ELF-1 (cell line): ENCODE measurements around the gene STAMBPL1.
A peak's percentile ranks its signal among the peaks of the same experiment; 100 is the strongest.
"Not testable (repeated sequence)": the region's sequence is repeated elsewhere in the genome, so short reads cannot be mapped to it uniquely, and the experiment has no call there.

Experiments used
- DNase-seq: peaks from one replicate; pipeline ENCODE4 v3.0.0-alpha.2; 2016; ENCODE audit warnings: low read depth, low spot score

Gene STAMBPL1

GRCh38 chr10:88919041-88919440, 39.0 kb downstream of the STAMBPL1 start:
- DNase-seq, result no peak

GRCh38 chr10:88920198-88920597, 40.2 kb downstream of the STAMBPL1 start:
- no peak for DNase-seq

- DNase-seq, result no peak
Observed at GRCh38 chr10:88920986-88921593, 41.0 kb downstream of the STAMBPL1 start.

- no peak for DNase-seq
Observed at GRCh38 chr10:88922041-88922440, 42.0 kb downstream of the STAMBPL1 start.

GRCh38 chr10:88923520-88923919, 43.5 kb downstream of the STAMBPL1 start:
- no peak for DNase-seq

- DNase-seq, result no peak
Observed at GRCh38 chr10:88926566-88927415, 46.7 kb downstream of the STAMBPL1 start.

- DNase-seq, result no peak
Observed at GRCh38 chr10:88927416-88927690, 47.3 kb downstream of the STAMBPL1 start.

- DNase-seq, result no peak
Observed at GRCh38 chr10:88928254-88928653, 48.2 kb downstream of the STAMBPL1 start.

- no peak for DNase-seq
Observed at GRCh38 chr10:88931548-88931947, 51.5 kb downstream of the STAMBPL1 start.

GRCh38 chr10:88932029-88932428, 52.0 kb downstream of the STAMBPL1 start:
- DNase-seq, result not testable (repeated sequence)

- DNase-seq, result peak; percentile 89
Observed at GRCh38 chr10:88932539-88933256, 52.7 kb downstream of the STAMBPL1 start.

- DNase-seq, result no peak
Observed at GRCh38 chr10:88933564-88933963, 53.5 kb downstream of the STAMBPL1 start.

- DNase-seq, result peak; percentile 82
Observed at GRCh38 chr10:88934900-88935672, 55.0 kb downstream of the STAMBPL1 start.

GRCh38 chr10:88936656-88937055, 56.6 kb downstream of the STAMBPL1 start:
- DNase-seq, result no peak

GRCh38 chr10:88938039-88938438, 58.0 kb downstream of the STAMBPL1 start:
- DNase-seq, result no peak

- DNase-seq, result no peak
Observed at GRCh38 chr10:88938938-88939337, 58.9 kb downstream of the STAMBPL1 start.

GRCh38 chr10:88941026-88941425, 61.0 kb downstream of the STAMBPL1 start:
- no peak for DNase-seq

- no peak for DNase-seq
Observed at GRCh38 chr10:88943778-88944177, 63.7 kb downstream of the STAMBPL1 start.

GRCh38 chr10:88944813-88945212, 64.8 kb downstream of the STAMBPL1 start:
- no peak for DNase-seq

GRCh38 chr10:88946200-88946599, 66.2 kb downstream of the STAMBPL1 start:
- no peak for DNase-seq

- no peak for DNase-seq
Observed at GRCh38 chr10:88946965-88947590, 67.0 kb downstream of the STAMBPL1 start.
